Natural killer cell (primary cell): Measurements from ENCODE around the gene SPINK5. TPM values are rescaled to one million over a fixed set of nuclear protein-coding genes. Genes with fewer than 3 reads are reported as not detected.

Experiments used
- ATAC-seq, 3 donors: fragments of 150-1000 bp in 2 of 3; fragments of 200-7000 bp in 1 of 3; cut with Tn5 transposase; 1 replicate in 1 of 3; 2 replicates in 2 of 3; pipeline ENCODE4 v1.10.0; 2021; ENCODE audit warnings: mild to moderate bottlenecking in 2 of 3, moderate library complexity in 2 of 3
- DNase-seq, 2 donors: peaks; one replicate each; pipeline versions ENCODE4 v3.0.0 to v3.0.0-alpha.2; 2013 to 2021; ENCODE audit warnings: mixed read lengths in 1 of 2
- H3K27ac ChIP-seq: one replicate; pipeline ENCODE4 v1.5.1; 2013; ENCODE audit warnings: mild to moderate bottlenecking, low read length
- H3K27me3 ChIP-seq: one replicate; pipeline ENCODE4 v1.6.1; 2013; ENCODE audit warnings: low read length; ENCODE audit not compliant: control insufficient read depth, insufficient read depth
- H3K36me3 ChIP-seq: one replicate; pipeline ENCODE4 v1.6.1; 2013; ENCODE audit warnings: low read length; ENCODE audit not compliant: control insufficient read depth, insufficient read depth
- H3K4me1 ChIP-seq: one replicate; pipeline ENCODE4 v1.6.1; 2013; ENCODE audit warnings: low read length; ENCODE audit not compliant: control insufficient read depth, insufficient read depth
- H3K4me3 ChIP-seq: one replicate; pipeline ENCODE4 v1.5.1; 2013; ENCODE audit warnings: low read length
- H3K9me3 ChIP-seq: one replicate; pipeline ENCODE4 v1.6.1; 2013; ENCODE audit warnings: low read length; ENCODE audit not compliant: control insufficient read depth, insufficient read depth
- H3K27ac Mint-ChIP-seq, 2 donors: one replicate each; pipeline ENCODE4 v1.8.0; 2022; ENCODE audit warnings: mild to moderate bottlenecking in 2 of 2, mixed read lengths in 2 of 2, moderate library complexity in 1 of 2
- H3K27me3 Mint-ChIP-seq, 2 donors: one replicate each; pipeline ENCODE4 v1.8.0; 2022; ENCODE audit warnings: low read depth in 2 of 2, mixed read lengths in 2 of 2
- H3K36me3 Mint-ChIP-seq: one replicate; pipeline ENCODE4 v1.8.0; 2022; ENCODE audit warnings: mixed read lengths
- H3K4me1 Mint-ChIP-seq, 2 donors: one replicate each; pipeline ENCODE4 v1.8.0; 2022; ENCODE audit warnings: mixed read lengths in 2 of 2
- H3K4me3 Mint-ChIP-seq: one replicate; pipeline ENCODE4 v1.8.0; 2022; ENCODE audit warnings: mild to moderate bottlenecking, moderate library complexity, mixed read lengths
- H3K9me3 Mint-ChIP-seq, 2 donors: one replicate each; pipeline ENCODE4 v1.8.0; 2022; ENCODE audit warnings: mixed read lengths in 2 of 2
- WGBS: methylation state at CpG from one replicate; pipeline ENCODE4 v1.1.7; 2013; ENCODE audit warnings: missing lambda C conversion rate; ENCODE audit not compliant: insufficient coverage; 5-methylcytosine and 5-hydroxymethylcytosine counted together
- intact Hi-C: fragments of 100-400 bp; cut with micrococcal nuclease; formaldehyde crosslinking; loops from one replicate; pipeline ENCODE4 v1.14.2; 2022
- total RNA-seq, 4 donors: library from RNA; stranded (reverse); fragments of 120-200 nt in 1 of 4; gene quantifications; one replicate each; pipeline versions ENCODE4 v1.2.3 to v1.2.4, GENCODE V29; 2013 to 2022
- TF ChIP-seq, protein P1 (sequence below): fragments of 200-600 bp; IDR thresholded peaks from one replicate; pipeline ENCODE4 v1.8.0; 2022; ENCODE audit warnings: antibody characterized with exemption

Gene SPINK5
- total RNA-seq, 3 donors from 2014 or later (not counting 1 experiment from before 2014, with no cell fraction given), result not detected

- ATAC-seq, result no peak
- no peak overlapping the region for H3K27ac ChIP-seq
- Mint-ChIP-seq H3K27ac (no peak overlapping the region), H3K4me1 (no peaks in the 10 kb centered on the region), H3K9me3 (no peaks in the 10 kb centered on the region), H3K27me3 (peaks cover 0 to 10% of the 10 kb centered on the region in 2 donors), H3K36me3 (no peaks in the 10 kb centered on the region), H3K4me3 (no peak overlapping the region)
- no peaks in the 10 kb centered on the region for H3K9me3 ChIP-seq
- intact Hi-C loops, result no loop called here
- WGBS, result 71% methylated on average over 1 of the region's 2 CpGs
- no peaks in the 10 kb centered on the region for H3K36me3 ChIP-seq
- no peaks in the 10 kb centered on the region for H3K4me1 ChIP-seq
- TF ChIP-seq, protein P1, sequence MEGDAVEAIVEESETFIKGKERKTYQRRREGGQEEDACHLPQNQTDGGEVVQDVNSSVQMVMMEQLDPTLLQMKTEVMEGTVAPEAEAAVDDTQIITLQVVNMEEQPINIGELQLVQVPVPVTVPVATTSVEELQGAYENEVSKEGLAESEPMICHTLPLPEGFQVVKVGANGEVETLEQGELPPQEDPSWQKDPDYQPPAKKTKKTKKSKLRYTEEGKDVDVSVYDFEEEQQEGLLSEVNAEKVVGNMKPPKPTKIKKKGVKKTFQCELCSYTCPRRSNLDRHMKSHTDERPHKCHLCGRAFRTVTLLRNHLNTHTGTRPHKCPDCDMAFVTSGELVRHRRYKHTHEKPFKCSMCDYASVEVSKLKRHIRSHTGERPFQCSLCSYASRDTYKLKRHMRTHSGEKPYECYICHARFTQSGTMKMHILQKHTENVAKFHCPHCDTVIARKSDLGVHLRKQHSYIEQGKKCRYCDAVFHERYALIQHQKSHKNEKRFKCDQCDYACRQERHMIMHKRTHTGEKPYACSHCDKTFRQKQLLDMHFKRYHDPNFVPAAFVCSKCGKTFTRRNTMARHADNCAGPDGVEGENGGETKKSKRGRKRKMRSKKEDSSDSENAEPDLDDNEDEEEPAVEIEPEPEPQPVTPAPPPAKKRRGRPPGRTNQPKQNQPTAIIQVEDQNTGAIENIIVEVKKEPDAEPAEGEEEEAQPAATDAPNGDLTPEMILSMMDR, result no peak
- no peak for DNase-seq
- no peaks in the 10 kb centered on the region for H3K27me3 ChIP-seq
- H3K4me3 ChIP-seq, result no peak overlapping the region
Observed at GRCh38 chr5:148172377-148172776, 108.6 kb downstream of the SPINK5 start.

DNA sequence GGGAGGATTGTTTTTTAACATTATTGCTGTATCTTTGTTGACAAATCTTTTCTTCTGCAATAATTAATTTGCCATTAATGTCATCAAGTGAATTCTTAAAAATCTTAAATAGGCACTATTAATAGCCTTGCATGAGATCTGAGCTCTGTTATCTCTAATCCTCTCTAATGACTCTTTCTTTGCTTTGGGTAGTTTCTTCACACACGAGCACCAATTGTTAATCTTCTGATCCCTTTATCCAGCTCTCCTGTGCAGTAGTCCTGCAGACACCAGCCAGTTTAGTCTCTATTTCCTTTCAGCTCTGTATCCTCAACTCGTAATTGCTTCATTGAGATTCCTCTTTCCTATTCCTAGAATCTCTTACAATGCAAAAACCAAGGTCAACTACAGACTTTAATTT is 112.7 kb downstream of the SPINK5 start:
- no peak for DNase-seq
- Histone ChIP-seq H3K9me3 (no peaks in the 10 kb centered on the region), H3K36me3 (no peaks in the 10 kb centered on the region), H3K4me1 (no peaks in the 10 kb centered on the region), H3K4me3 (no peak overlapping the region), H3K27ac (no peak overlapping the region), H3K27me3 (no peaks in the 10 kb centered on the region)
- Mint-ChIP-seq H3K4me1 (no peaks in the 10 kb centered on the region), H3K36me3 (no peaks in the 10 kb centered on the region), H3K27ac (no peak overlapping the region), H3K9me3 (no peaks in the 10 kb centered on the region), H3K27me3 (peaks cover 0 to 13% of the 10 kb centered on the region in 2 donors), H3K4me3 (no peak overlapping the region)
- WGBS, result 69% methylated on average over 2 of the region's 2 CpGs
- intact Hi-C loops, result no loop called here
- TF ChIP-seq, protein P1, result no peak
- no peak for ATAC-seq

DNA sequence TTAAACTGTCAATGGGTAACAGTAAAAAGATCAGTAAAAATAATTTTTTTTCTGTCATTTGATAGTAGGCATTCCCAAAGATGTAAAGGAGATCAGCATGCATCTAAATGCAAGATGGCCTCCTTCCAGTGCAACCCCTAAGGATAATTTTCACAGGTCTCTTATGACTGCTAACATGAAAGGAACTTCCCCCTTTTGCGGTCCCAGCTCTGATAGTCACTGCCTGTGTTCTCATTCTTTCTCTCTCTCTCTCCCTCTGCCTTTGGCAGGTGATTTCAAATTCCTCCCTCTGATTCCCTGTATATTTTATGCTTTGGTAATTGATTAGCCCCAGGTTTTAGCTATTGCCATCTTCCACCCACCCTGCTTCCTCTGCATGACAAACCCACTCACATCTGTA is 113.4 kb downstream of the SPINK5 start:
- TF ChIP-seq, protein P1, result no peak
- intact Hi-C loops, result no loop called here
- no peak for ATAC-seq
- H3K4me1 ChIP-seq, result no peaks in the 10 kb centered on the region
- no peak overlapping the region for H3K27ac ChIP-seq
- H3K4me3 ChIP-seq, result no peak overlapping the region
- Mint-ChIP-seq H3K27ac (no peak overlapping the region), H3K4me1 (no peaks in the 10 kb centered on the region), H3K4me3 (no peak overlapping the region), H3K9me3 (no peaks in the 10 kb centered on the region), H3K27me3 (peaks cover 0 to 13% of the 10 kb centered on the region in 2 donors), H3K36me3 (no peaks in the 10 kb centered on the region)
- no peaks in the 10 kb centered on the region for H3K27me3 ChIP-seq
- H3K36me3 ChIP-seq, result no peaks in the 10 kb centered on the region
- H3K9me3 ChIP-seq, result no peaks in the 10 kb centered on the region
- WGBS, result 0% methylated on average over 1 of the region's 1 CpG
- no peak for DNase-seq

GRCh38 chr5:148179234-148179824 is 115.5 kb downstream of the SPINK5 start:
- no peaks in the 10 kb centered on the region for H3K36me3 Mint-ChIP-seq
- DNase-seq, result peak in 1 of 2 donors; percentile 69
- H3K4me1 Mint-ChIP-seq, result no peaks in the 10 kb centered on the region
- no peaks in the 10 kb centered on the region for H3K36me3 ChIP-seq
- no peaks in the 10 kb centered on the region for H3K9me3 ChIP-seq
- no peak overlapping the region for H3K27ac Mint-ChIP-seq
- no peak overlapping the region for H3K4me3 ChIP-seq
- ATAC-seq, result no peak
- H3K4me3 Mint-ChIP-seq, result no peak overlapping the region
- H3K27me3 ChIP-seq, result no peaks in the 10 kb centered on the region
- no peak overlapping the region for H3K27ac ChIP-seq
- TF ChIP-seq, protein P1, result peak; percentile 29
- intact Hi-C loops, result loop anchor here (1.0 kb wide), 1 partner anchor 552 kb away; no protein-coding TSS in a partner anchor
- WGBS, result 10% methylated on average over 1 of the region's 3 CpGs
- no peaks in the 10 kb centered on the region for H3K4me1 ChIP-seq
- H3K9me3 Mint-ChIP-seq, result no peaks in the 10 kb centered on the region
- H3K27me3 Mint-ChIP-seq, result peaks cover 0 to 8% of the 10 kb centered on the region in 2 donors
